GM21786 (cell line): ENCODE data around the gene SEMA6D.
"Not testable (repeated sequence)": the region's sequence is repeated elsewhere in the genome, so short reads cannot be mapped to it uniquely, and the experiment has no call there.

Experiments used
- ATAC-seq: cut with Tn5 transposase; IDR thresholded peaks from one replicate; pipeline ENCODE4 v1.9.1; 2021; ENCODE audit not compliant: unreplicated experiment

Gene SEMA6D

DNA sequence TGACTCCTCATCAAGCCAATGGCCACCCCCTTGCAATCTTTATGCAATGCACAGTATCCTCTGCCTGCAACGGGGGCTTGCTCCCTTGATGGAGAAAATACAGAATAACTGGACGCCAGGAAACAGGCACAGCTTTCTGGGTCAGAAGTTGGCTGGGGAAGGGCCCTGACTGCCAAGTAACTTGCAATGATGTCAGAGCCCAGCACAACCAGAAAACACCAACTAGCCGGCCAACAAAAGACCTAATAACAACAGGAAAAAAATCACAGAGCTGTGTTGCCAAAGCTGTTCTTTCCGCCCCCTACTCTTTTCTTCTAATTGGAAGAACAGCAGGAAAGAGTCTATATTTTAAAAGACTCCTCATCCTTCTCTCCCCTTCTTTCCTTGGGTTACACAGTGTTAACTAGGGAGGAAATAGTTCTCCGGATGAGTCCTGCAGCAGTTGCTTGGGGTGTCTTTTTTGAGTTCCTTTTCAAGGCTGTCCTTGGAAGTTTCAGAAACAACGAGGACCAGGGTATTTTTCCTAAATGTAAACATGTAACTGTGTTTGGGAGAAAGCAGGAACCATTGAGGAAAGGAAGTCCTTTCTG is 1.4 kb upstream of the SEMA6D start:
- no peak for ATAC-seq

DNA sequence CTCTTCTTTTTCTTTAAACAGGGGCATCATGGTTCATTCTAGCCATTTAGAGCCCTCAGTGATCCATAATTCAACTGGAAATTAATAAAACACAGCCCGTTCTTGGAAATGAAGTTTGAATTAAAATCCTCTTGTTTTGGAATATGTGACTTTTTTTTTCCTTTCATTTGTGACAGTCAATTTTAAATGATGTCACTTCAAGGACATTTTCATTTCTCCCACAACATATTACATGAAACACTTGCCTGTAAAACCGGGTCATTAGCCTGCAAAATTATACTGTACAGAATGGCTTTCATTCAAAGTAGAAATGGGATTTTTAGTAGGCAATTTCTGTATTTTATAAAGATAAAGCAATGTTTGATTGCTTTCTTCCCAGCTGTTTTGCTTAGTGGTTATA is 789 bp upstream of the SEMA6D start:
- no peak for ATAC-seq

DNA sequence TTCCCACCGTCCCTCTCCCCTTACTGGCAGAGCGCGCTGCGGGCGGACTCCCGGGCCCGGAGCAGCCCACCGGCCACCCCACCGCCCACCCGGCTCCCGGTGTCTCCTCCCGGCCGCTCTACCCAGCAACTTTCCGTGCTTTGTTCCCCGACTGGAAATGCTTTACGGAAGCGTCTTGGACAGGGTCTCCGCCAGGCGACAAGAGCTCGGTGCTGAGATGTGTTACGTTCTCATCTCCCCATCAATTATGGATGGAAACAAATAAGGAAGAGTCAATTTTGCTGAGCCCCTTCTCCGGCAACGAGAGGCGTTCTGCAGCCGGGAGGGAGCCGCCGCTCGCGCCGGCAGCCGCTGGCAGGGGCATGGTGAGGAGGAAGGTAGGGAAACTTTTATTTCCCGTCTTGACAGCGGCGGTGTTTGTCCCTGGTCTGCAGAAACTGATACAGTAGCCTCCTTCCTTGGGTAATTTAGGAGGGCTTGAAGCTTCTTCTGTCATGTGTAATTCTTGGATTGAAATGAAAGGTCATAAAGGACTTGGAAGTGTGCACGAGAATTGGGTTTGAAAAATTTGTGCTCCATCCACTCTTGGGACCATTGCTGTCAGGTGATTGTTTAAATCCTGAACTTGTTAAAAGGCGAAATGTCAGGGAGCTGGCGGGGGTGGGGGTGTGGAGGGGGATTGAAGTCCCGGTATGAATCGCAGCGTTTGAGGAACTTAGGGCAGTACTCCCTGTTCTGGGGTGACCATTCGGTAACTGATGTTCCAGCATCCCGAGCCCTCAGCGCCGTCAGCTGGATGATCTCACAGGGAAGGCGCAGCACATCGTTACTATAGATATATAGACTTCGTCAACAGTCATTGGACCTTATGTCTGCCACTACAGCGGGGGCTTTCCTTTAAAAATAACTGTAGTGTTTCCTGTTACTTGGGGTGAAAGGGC is 1.5 kb downstream of the SEMA6D start:
- ATAC-seq = no peak

DNA sequence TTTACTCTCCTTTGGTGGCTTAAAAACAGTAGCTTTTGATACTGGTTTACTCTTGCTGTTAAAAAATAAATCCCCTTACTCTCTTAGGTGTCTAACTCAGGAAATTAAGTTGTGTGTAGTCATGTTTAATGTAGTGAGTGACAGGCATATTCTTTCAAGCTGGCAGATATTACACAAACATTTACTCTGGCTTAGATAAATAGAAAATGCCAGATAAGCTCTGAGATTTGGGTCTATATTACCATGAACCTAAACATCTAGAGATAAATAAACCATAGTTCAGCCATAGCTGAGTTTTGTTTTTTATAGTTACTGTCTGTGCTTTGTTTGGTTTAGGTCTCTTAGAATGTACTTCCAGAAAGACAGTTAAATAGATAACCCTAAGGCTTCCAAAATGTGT is 2.4 kb downstream of the SEMA6D start:
- no peak for ATAC-seq

DNA sequence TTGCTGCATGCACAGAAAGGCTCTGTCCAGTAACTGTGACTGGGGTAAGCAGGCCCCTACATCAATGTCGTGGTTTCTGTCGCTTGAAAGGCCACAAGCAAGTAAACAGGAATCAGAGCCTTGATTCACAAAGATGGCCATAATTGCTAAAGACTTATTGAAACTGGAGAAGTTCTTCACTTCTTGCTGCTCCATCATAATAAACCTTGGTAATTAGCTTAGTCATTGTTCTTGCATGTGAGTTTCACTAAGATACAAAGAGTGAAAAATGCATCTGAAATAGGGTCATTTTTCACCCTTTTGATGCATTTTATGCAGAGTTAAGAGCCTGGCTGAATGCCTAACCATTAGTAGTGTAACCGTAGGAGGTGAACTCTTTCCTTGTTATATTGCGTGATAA is 3.2 kb downstream of the SEMA6D start:
- ATAC-seq = no peak

DNA sequence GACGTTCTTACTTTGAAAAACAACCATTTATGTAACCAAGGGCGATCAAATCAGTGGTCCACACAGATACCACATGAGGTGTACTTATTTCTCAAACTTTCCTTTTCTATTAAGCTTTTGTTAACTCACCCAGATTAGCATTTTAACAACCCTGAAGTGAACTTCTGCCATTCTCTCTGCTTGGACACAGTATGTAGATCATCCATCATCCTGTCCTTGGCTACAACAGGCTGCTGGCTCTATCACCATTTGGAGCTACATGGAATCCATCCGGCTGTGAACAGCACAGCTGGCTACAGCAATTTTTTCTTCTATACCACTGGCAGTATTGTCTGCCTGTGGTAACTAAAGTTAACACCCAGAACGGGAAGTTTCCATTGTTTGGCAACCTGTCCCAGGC is 4.4 kb downstream of the SEMA6D start:
- ATAC-seq = no peak

DNA sequence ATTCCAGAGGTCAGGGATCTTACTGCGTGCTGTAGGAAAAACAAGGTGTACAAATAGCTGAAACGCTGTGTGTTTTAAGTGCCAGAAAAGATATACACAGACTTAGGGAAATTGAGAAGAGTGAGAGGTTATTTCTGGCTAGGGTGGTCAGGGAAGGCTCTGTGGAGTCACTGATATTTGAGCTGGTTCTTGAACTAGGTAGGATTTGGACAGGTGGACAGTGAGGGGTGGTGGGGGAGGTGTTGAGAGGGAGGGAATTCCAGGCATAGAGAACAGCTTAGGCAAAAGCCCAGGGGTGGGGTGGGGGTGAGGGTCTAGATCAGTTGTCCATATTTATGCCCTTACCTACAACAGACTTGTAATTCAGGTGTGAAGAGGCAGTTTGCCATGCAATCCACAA is 7.0 kb downstream of the SEMA6D start:
- no peak for ATAC-seq

DNA sequence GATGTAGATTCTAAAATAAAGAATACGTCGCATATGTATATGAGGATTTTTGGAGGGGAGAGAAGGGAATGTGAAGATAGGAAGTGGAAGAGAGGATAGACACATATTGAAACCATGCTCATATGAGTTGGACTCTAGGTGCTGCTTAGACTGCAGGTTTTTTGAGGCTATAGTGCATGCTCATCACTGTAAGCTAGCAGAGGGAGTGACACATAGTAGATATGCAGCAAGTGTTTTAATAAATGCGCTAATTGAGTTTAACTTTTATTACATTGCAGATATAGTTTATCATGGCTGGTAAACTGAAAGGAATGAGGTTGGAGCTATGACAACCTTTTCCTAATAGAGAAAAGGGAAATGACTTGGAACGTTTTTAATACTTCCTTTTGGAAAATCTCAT is 7.7 kb downstream of the SEMA6D start:
- no peak for ATAC-seq

DNA sequence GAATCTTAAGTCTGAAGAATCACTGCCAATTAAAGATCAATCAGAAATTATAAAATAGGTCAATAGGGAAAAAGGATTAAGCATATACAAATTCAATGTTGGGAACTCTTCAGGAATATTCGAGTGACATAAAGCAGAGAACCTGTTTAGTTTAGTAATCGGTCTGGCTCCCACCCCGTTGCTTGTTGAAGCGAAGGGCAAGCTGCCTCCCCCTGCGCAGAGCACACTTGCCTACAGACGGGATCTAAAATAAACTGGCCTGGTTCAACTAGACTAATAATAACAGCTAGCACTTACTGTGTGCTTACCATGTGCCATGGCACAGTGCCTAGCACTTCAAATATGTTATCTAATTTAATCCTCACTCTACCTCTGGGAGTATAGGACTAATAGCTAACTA is 8.6 kb downstream of the SEMA6D start:
- ATAC-seq = no peak

DNA sequence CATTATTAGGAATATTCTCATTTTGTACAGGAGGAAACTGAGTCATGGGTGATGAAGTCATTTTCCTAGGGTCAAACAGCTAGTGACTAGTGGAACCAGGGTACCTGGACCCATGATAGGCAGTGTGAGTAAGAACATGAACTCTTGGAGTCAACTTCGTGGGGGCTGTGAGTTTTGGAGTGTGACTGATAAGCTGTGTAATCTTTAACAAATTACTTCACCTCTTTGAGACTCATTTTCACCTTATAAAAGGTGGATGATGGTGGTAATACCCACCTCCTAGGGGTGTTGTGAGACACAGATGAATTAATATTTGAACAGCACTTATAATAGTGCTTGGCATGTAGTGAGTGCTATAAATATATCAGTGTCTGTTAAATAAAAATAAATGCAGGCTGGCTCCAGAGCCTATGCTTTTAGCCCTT is 9.1 kb downstream of the SEMA6D start:
- no peak for ATAC-seq

DNA sequence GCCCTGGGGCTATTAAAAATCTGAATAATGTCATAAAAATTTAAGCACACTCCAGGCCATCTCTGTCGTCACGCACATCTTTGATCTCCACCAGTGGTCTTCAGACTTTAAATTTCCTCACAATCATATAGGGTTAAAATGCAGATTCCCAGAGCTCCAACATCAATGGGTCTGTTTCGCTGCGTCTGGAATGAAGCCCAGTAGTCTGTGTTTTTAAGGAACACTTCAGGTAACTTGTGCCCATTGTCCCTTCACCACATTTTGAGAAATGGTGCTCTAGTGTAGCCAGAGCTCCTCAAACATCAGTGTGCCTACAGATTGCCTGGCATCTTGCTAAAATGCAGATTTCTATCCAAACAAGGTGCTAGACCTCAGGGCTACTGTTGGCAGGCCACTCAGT is 9.8 kb downstream of the SEMA6D start:
- no peak for ATAC-seq

DNA sequence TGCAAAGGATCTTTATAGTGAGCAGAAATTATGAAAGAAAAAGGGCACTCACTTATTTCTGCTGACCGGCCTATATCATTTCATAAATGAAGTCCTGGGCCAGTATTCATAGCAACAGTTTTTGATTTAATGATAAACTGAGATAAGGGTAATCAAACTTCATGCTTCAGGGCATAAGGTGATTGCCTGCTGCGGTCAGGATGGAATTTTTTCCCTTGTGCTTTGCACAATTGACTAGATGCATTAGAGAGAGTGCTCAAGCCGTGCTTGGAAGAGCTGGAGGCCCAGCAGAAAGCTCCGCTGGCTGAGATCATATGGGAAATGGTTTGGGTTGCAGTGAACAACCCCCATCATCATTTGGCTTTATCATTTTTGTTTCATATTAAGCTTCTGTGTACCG is 10.4 kb downstream of the SEMA6D start:
- ATAC-seq = no peak

DNA sequence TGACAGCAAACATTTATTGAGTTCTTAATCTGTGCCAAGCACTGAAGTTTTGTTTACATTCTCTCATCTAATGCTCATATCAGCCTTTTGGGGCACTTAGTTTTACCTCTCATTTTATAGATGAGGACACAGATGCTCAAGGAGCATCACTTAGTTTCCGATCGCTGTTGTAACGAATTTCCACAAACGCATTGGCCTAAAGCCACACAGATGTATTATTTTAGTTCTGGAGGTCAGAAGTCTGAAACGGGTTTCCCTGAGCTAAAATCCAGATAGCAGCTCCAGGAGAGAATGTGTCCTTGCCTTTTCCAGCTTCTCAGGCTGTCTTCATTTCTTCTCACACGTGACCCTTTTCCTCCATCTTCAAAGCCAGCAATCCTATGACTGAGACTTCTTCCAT is 11.1 kb downstream of the SEMA6D start:
- no peak for ATAC-seq

DNA sequence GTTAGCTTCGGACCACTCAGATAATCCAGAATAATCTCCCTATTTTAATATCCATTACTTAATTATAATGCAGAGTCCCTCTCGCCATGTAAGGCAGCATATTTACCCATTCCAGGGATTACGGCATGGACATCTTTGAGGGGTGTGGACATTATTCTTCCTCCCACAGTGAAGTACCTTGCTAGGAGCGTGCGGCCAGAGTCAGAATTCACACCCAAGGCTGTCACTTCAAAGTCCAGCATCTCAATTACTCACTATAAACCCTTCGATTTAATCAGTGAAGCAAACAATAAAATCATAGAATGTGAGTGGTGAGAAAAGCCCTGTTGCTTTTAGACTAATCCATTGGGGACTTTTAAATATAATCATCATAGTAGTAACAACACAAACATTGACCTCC is 11.6 kb downstream of the SEMA6D start:
- ATAC-seq = no peak

DNA sequence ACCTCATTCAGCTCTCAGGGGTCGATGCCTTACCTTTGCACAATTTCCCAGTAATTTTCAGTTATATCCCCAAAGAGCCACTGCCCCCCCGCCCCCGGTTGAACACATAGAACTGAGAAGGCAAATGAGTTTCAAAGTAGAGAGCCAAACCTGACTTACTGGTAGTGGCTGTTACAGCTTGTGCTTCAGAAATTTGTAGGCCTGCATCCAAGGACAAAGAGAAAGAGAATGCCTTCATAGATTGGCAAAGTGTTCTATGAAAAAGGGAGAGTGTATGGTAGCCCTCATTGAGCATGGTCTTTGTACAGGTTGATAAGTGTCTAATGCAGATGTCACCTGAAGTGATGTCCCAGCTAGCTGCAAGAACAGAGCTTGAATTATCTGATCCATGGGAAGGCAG is 13.9 kb downstream of the SEMA6D start:
- no peak for ATAC-seq

DNA sequence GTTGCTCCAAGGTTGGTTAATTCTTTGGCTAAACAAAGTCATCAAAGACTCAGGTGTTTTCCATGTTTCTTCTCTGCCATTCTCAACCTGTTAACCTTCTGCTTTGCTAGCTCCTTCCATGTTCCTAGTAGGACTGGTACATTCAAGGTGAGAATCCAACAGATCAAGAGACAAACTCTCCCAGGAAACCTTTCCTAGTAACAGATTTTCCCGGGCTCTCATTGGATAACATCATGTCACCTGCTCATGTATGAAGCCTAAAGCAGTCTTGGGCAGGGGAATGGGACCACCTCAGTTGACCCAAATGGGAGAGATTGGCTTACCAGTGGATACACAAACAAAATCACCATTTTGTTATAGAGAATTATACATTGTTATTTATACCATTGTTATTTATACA is 14.9 kb downstream of the SEMA6D start:
- ATAC-seq = no peak

DNA sequence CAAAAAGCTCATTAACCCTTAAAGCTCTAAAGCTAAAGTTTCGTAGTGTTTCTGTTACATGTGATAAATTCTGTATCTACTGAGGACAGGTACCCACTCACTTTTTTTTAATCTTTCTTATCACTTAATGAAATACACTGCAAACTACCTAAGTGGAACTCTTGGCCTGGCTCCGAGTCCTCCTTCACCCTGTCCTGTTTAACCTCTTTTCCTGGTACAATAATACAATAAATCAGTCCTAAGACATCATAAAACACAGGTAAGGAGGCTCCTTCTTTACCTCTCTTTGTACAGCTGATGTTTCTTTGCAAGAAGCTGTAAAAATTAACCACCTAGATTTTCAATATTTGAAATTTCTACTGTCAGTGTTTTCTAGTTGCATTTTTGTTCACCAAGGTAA is 15.8 kb downstream of the SEMA6D start:
- ATAC-seq = no peak

DNA sequence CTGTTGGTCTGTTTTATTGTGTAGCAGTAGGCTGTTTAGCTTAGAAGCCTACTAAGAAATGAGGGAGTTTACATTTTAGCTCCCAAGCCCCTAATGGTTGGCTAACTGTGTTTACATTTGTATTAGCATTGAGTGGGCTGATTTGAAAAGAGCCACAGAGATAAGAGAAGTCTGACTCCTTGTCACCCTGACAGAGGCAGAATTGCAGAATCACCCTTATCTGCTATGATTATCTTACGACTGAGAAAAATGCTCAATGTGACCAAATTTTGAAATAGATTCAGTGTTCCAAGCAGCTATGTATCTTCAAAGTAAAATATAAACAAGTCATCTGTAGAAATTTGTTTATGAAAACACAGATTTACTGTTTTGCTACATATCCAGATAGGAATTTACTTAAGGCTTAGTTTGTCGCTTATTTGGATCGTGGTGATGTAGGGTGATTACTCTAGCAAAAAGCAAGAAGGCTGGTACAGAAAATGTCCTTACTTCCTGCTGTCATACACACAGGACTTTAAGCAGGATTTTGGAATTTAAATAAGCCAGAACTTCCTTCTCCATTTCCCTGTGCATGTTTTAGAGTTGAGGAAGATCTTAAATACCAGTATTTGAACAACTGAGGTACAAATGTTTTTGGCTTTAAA is 19.0 kb downstream of the SEMA6D start:
- ATAC-seq = no peak

DNA sequence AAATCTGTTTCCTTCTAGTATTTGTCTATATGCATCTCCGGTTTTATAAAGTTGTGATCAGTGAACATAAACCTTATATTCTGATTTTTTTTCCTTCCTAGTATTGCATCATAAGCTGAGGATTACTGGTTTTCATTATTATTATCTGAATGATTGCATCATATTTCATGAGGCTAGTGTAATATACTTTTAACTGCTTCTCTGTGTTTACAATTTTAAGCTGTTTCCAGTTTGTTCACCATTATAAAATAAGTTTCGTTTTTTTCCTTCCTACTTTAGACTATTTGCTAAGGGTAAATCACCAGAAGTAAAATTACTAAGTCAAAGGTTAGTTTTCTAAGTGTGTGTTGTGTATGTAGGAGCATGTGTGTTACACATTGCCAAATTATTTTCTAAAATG is 20.2 kb downstream of the SEMA6D start:
- no peak for ATAC-seq

DNA sequence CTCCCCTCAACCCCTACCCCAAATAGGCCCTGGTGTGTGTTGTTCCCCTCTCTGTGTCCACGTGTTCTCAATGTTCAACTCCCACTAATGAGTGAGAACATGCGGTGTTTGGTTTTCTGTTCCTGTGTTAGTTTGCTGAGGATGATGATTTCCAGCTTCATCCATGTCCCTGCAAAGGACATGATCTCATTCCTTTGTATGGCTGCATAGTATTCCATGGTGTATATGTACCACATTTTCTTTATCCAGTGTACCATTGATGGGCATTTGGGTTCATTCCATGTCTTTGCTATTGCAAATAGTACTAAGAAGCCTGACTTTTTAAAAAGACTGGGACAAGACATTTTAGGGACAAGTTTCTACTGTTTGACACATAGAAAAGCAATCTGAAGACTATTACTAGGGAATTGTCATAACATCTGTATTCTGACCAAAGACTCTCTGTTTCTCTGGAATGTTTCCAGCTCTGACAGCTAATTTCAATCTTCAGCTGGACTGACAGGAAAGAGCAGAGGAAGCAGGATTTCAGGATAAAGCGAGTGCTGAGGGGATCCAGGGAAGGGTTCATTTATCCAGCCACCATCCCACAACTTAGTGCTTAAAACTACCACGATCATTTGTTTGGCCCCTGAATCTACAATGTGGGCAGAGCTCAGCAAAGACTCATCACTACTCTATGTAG is 21.0 kb downstream of the SEMA6D start:
- not testable (repeated sequence) for ATAC-seq

DNA sequence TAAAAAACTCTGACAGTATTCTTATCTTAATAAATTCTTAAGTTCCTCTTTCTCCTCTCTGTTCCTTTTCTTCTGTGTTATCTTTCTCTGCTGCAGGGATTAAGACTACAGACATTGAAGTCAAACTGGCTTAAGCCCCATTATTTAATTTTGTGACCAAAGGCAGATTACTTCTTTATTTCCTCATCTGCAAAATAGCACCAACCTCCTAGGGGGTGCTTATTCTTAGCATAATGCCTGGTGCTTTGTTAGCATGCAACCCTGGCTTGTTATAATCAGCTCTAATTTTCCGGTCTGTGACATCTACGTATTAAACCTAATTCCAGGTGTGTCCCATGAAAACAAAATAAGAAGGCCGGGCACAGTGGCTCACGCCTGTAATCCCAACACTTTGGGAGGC is 23.8 kb downstream of the SEMA6D start:
- ATAC-seq = no peak

DNA sequence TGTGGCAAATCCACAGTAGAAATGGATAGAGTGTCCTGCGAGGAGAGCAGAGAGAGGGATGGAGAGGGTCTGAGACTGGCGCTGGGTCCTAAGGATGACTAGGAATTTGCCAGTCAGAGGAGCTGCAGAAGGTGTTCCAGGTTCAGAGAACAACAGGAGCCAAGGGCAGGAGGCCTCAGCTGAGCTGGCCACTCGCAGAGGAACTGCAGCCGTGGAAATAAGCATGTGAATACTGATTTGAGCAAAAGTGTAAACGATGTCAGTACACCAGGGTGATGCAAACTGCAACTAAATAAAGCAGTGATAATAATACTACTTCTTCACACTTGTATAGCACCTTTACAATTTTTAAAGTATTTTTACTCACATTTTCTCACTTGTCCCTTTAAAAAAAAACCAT is 24.6 kb downstream of the SEMA6D start:
- ATAC-seq = no peak
